Activated CD4-positive, CD25-positive, alpha-beta regulatory T cell treated with anti-CD3 and anti-CD28 coated beads, Interleukin-2, amount 50 U/mL, for 24 hours (primary cell): ENCODE results near the gene TLDC2.
"Not testable (repeated sequence)": the region's sequence is repeated elsewhere in the genome, so short reads cannot be mapped to it uniquely, and the experiment has no call there.

Source experiments
- ATAC-seq, 2 donors: fragments of 150-1000 bp; cut with Tn5 transposase; one replicate each; pipeline ENCODE4 v1.10.0; 2021; ENCODE audit warnings: mild to moderate bottlenecking in 1 of 2, moderate library complexity in 1 of 2

Gene TLDC2

DNA sequence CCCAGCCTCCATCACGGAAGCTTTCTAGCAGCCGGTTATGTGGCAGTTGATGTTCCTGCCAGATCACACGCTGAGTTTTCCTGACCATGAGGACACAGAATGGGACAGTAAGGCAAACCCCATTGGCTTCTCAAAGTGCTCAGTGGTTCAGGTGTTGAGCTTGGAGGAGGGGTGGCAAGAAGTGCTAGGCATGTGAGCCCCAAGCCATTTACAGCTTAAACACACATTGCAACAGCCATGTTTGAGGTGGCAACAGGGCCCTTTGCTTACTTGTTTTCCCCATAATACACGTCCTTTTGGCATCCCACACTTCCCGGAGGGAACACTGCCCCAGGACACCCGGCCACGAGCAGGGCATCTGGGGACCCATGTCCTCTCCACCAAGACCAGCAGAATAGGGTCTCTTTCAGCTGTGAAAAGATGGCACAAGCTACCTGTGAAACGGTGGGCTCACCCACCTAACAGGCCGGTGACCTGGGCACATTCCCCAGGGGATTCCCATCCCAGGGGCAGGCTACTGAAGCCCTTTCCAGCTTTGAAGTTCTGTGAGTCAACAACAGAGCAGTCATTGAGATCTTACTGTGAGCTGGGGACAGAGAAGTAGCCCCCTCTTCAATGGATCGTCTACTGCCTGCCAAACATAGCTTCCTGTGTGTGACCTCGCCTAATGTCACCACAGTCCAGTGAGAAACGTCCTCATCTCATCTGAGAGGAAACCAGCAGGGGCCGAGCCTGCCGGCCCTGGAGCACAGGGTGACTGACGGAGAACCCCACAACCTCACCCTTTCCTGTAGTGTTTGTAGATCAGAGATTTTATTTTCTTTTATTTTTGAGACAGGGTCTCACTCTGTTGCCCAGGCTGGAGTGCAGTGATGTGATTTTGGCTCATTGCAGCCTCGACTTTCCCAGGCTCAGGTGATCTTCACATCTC lies 4.0 kb upstream of the TLDC2 start:
- ATAC-seq: peak in 1 of 2 donors; percentile 24

DNA sequence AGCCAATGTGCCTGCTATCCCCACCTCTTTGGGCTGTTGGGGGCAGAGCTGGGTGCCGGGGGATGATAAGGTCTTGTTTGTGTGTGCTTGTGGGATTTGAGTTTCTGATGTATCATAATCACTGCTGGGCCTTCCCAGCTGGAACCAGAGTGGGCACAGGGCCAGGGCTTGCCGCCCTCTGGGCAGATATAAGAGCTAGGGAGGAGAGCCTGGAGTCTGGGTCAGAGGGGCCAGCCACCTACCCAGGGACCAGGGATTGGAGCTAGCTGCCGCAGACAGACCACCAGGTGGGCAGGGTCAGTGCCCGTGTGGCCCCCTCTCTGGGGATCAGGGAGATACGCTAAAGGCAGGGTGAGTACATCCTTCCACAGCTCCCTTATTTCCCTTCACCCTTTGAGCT lies 3.1 kb upstream of the TLDC2 start:
- ATAC-seq: no peak

DNA sequence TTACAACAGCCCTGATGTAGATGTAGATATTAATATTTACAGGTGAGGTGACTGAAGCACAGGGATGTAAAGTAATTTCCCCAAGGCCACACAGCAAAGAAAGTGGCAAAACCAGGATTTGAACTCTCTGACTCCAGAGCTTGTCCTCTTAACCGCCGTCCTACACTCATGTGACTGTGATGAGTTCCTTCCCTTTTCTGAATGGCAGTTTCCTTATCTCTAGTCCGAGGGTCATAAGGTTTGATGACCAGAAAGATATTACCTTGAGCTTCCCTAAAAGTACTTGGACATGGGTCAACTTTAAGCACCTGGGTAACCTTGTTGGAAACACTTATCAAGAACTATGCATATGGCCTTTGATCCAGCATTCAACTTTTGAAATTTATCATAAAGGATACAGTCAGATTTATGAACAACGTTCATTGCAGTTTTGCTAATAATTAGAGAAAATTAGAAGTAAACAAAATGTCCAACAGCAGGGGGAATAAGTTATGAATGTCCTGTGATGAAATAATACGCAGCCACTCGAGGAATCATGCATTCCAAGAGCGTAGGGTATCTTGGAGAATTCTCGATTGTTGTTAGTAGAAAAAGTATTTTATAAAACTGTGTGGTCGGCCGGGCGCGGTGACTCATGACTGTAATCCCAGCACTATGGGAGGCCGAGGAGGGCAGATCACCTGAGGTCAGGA lies 2.3 kb upstream of the TLDC2 start:
- no peak for ATAC-seq

DNA sequence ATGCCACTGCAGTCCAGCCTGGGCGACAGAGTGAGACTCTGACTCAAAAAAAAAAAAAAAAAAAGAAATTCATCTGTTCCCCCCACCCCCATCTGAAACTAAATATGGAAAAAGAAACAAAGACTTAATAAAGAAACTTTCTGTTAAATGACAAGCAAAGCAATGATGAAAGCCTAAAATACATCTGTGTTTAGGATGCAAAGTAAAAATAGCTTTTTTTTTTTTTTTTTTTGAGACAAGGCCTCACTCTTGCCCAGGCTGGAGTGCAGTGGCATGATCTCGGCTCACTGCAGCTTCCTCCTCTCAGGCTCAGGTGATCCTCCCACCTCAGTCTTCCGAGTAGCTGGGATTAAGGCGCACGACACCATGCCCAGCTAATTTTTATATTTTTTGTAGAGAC lies 845 bp upstream of the TLDC2 start:
- peak in 1 of 2 donors; percentile 20 for ATAC-seq

DNA sequence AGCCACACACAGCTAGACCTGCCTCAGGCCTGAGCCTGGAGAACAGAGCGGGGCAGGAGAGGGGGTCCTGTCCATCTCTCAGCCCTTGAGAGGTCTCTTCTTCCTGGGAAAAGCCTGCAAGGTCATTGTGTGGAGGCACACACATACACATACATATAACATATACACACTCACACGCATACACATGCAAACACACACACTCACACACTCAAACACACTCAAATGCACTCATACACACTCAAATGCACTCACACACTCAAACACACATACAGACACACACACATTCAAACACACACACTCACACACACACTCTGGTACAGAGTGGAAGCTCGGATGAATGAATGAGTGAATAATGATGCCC lies 515 bp downstream of the TLDC2 start:
- ATAC-seq: no peak

DNA sequence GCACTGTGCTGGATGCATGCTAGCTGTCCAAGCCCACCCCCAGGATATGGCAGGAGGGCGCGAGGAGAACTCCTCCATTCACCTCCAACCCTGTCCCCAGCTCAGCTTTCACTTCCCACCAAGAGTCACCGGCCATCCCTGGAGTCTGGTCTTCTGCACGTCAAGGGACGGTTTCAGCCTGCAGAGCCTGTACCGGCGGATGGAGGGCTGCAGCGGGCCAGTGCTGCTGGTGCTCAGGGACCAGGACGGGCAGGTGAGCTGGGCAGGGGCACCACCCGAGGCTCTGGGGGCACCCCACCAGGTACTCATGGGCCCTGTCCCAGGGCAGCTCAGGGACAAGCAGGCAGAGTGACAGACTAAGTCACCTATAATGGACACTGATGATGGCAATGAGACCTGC lies 3.0 kb downstream of the TLDC2 start:
- ATAC-seq: no peak

DNA sequence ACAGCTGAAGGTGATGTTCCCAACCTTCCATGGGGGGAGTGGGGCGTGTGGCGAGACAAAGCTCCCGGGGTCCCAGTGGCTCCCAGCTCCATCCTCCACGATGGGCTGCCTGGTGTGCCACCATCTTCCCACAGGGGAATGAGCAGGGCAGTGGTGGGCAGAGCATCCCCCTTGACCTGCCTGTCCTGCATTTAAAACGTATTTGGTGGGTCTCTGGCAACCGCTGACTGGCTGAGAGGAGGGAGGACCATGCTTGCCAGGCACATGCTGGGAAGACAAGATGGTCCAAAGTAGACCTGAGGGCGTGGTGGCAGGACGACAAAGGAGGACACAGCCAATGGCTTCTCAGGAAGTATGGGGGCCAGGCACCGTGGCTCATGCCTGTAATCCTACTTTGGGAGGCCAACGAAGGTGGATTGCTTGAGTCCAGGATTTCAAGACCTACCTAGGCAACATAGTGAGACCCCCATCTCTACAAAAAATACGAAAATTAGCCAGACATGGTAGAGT lies 4.9 kb downstream of the TLDC2 start:
- ATAC-seq: no peak

DNA sequence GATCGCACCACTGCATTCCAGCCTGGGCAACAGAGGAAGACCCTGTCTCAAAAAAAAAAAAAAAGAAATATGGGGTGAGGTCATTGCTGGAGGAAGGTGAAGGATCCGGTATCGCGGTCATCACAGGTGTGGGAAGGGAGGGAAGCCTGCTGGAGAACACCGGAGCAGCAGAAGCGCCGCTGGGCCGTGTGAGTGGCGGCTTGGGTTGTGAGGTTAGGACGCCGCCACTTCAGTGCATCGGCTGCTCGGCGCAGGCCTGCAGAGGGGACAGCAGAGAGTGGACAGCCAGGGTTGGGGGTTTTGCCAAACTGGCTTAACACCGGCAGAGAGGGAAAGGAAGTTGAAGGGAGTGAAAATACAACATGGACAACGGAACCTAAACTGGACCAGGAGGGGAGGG lies 5.4 kb downstream of the TLDC2 start:
- ATAC-seq: no peak

DNA sequence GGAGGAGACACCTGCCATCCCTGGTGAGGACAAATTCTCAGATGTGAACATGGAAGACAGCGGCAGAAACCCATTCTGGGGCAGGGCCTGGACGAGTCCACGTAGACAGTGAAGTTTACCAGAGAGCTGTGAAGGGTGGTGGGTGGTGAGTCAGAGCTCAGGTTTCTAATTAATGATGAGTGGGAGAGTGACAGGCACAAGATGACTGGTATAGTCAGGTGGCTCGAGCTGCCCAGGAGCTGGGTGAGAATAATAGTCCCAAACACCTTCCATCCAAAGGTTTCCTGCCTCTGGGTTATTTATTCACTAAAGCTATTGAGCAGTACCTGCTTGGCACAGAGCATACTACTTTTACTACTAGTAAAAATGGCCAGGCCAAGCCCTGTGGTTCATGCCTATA lies 6.0 kb downstream of the TLDC2 start:
- ATAC-seq: peak; percentile 100

DNA sequence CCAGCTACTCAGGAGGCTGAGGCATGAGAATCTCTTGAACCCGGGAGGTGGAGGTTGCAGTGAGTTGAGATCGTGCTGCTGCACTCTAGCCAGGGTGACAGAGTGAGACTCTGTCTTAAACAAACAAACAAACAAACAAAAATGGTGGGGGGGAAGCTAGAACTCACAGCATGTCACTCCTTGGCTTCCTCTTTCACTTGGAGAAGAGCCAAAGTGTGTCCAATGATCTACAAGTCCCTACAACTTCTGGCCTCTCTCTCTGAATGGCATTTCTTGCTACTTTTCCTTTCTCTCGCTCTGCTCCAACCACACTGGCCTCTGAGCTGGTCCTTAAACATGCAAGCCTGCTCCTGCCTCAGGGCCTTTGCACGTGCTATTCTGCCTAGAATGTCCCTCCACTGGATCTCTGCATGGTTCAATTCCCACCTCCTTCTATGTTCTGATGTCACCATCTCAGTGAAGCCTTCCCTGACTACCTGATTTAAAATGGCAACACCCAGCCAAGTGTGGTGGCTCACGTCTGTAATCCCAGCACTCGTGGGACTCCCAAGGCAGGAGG lies 8.1 kb downstream of the TLDC2 start:
- no peak for ATAC-seq

DNA sequence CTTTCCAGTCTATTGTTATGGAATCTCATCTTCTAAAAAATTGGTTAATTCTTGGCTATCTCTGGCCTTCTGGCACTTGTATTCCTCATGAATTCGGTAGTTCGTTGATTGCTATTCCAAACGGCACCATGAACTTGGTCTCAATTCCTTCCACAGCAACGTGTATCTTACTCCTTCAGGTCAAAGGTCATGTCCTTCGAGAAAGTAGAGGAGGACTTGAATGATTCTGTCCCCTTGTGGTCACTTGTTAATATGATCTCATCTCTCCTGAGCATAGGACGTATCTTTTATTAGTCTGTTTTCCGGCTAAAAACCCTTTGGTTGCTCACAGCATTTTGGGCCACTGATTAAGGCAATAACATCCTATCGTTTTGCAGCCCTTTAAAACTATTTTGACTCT lies 9.4 kb downstream of the TLDC2 start:
- no peak for ATAC-seq

DNA sequence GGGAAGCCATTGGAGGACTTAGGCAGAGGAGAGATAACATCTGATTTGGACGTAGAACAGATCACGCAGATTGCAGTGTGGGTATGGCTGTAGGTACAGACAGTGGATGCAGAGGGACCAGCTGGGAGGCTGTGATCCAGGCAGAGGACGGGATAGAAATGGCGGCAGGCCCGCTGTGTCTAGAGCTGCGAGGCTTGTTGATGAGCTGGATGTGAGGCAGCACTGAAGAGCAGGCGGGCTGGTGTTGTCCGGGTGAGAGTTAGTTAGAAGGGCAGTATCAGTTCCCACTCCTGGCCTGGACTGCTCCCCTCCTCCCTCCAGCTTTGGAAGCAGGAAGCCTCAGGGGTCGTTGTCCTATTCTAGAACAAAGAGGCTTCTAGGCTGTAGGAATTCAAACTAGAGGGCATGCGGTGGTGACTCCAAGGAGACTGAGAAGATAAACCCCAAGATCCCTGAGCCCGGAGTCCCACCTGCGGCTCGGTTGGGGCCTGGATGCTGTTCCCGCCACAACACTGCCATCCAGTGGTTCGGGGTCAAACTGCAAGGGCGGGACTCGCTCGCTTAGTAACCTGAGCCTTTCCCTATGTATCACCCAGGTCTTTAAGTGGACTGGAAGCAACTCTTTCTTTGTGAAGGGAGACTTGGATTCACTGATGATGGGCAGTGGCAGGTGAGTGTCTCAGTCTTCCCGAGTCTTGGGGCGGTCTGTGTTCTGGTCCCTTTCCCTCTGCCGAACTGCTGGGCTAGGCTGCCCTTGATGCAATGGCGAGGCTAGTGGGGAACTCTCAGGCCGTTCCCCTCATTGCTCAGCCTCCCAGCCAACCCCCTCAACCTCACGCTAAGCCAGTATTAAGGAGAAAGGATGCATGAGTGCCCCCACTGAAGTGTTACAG lies 11.2 kb downstream of the TLDC2 start:
- peak; percentile 79 to 88 for ATAC-seq

DNA sequence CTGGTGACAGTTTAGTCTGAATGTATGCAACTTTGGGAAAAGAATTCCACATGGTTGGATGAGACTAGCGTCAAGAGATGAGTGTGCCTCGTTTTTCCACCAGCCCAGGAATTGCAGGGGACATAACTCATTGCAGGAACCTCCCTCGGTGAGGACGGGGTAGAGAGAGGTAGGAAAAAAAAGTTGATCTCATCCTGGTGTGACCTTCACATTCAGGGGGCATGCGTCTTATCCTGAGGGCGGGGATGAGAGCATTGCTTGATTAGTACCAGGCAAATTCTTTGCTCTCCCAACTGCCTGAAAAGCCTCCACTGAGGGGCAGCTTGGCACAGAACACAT lies 11.8 kb downstream of the TLDC2 start:
- no peak for ATAC-seq

DNA sequence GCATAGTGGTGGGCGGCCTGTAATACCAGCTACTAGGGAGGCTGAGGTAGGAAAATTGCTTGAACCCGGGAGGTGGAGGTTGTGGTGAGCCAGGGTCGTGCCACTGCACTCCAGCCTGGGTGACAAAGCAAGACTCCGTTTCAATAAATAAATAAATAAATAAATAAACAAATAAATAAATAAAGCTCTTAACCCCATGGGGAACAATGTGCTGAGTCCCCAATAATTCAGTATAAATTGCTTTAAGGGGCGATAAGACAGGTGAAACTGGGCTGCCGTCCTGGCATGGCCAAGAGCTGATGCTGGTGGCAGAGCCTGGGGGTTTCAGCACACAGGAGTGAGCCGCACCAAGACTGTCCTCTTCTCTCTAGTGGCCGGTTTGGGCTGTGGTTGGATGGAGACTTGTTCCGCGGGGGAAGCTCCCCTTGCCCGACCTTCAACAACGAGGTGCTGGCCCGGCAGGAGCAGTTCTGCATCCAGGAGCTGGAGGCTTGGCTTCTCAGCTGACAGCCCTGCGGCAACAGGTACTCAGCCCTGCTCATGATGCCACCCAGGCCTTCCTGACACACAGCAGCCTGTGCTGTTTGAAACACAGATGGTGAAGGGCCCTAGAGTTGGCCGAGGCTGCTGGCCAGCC lies 13.1 kb downstream of the TLDC2 start:
- no peak for ATAC-seq

DNA sequence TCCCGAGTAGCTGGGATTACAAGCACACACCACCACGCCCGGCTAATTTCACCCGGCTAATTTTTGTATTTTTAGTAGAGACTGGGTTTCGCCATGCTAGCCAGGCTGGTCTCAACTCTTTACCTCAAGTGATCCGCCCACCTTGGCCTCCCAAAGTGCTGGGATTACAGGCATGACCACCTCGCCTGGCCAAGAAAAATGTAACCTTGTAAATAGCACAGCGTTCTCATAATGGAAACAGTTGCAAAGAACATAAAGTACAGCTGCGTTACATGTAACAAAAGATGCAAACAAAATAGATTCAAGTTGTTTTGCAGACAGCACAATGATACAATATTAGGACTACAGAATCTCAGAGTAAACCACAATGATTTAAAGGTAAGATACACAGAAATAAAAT lies 14.6 kb downstream of the TLDC2 start:
- no peak for ATAC-seq

DNA sequence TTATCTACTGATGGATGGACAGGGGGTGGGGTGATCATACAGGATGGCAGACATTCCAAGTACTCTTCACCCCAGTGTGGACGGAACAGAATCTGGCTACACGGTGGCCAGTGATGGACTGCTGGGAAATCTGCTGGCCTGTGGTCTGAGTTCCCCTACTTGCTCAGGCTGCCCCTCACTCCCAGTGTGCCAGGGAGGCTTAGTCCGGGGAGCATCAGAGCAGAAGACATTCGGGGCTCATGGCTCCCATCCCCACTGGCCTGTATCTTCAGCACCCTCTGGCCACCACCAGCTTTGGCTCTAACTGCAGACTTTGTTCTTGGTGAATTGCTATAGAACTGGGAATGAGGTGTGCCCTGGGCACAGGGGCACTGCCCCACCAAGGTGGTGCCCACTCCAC lies 15.3 kb downstream of the TLDC2 start:
- ATAC-seq: no peak

DNA sequence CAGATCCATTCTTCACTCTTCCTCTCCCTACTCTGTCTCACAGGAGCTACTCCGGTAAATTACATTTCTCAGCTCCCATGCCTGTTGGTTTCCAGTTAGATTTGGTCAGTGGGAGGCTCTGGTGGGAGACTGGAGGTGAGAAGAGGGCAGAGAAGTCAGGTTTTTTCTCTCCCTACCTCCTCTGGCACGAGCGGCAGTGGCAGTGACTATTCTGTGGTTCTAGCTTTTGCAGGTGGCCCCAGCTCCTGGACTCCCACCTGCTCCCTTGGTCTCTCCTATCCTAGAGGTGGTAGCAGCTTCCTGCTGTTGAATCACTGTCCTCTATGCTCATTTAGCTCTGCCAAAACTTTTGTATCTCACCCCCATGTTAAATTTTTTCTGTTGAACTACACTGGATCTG lies 17.9 kb downstream of the TLDC2 start:
- ATAC-seq: no peak

DNA sequence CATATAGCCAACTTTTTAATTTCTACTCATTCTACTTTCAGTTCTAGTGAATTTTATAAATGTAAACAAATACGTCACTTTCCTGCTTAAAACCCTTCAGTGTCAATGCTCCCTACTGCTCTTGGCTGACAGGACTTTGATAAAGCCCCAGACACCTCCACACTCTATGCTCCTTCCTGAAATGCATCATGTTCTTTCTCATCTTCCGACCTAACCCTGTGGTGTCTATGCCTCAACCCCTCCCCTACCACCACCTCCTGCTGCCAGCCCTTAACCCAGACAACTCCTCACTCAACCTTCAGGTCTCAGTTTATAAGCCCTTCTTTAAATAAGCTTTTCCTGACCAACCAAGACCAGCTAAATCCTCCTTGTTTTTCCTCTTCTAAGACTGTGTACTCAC lies 19.1 kb downstream of the TLDC2 start:
- peak; percentile 41 to 51 for ATAC-seq

DNA sequence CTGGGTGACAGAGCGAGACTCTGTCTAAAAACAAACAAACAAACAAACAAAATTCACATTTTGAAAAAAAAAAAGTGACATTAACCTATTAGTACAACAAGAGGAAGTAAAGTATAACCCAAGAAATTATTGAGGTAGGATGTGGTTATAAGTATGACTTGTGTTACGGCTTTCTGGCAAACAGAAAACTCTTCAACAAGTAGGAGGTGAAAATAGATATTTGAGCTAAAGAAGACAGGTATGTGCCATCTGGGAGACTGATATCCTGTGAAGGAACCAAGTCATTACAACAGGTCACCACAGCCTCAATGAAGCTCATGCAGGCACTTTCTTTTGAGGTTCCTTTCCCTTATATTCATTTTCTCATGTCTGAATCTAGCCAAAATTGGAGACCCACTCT lies 28.8 kb downstream of the TLDC2 start:
- ATAC-seq: peak in 1 of 2 donors; percentile 41

DNA sequence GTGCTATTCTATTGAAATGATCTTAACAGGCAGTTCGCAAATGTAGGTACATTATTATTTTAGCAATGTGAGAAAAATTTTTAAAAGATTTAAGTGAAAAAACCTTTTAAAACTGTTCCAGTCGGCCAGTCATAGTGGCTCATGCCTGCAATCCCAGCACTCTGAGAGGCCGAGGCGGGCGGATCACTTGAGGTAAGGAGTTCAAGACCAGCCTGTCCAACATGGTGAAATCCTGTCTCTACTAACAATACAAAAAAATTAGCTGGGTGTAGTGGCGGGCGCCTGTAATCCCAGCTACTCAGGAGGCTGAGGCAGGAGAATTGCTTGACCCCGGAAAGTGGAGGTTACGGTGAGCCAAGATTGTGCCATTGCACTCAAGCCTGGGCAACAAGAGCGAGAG lies 29.6 kb downstream of the TLDC2 start:
- not testable (repeated sequence) for ATAC-seq

DNA sequence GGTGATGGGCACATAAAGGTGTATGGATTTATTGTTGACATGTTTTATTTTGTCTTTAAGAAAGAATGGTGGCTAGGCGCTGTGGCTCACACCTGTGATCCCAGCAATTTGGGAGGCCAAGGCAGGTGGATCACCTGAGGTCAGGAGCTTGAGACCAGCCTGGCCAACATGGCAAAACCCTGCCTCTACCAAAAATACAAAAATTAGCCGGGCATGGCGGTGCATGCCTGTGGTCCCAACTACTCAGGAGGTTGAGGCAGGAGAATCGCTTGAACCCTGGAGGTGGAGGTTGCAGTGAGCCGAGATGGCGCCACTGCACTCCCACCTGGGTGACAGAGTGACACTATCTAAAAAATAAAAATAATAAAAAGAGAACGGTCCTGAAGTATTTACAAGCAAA lies 30.1 kb downstream of the TLDC2 start:
- not testable (repeated sequence) for ATAC-seq

DNA sequence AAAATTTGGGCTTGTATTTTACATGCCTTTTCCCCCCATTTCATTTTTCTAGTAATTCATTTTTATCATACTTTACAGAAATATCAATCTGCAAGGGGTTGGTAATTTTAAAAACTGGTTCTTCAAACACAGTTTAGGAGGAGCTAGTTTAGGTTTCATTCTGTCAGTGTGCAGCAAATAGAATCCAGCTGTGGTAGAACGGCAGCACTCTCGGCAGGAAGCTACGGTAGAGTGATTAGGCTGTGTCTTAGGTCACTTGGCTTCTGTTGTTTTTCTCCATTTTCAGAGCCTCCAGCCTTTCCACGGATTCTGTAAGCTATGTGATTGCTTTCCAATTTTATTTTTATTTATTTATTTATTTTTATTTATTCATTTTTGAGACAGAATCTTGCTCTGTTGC lies 32.7 kb downstream of the TLDC2 start:
- ATAC-seq: no peak
